Small intestine (tissue), 7 donors: Measurements from ENCODE around the gene H2AZ1. TPM values are rescaled to one million over a fixed set of nuclear protein-coding genes. Genes with fewer than 3 reads are reported as not detected.

Source experiments
- DNase-seq, 2 donors: peaks; one replicate each; pipeline versions ENCODE4 v3.0.0 to v3.0.0-alpha.2; 2013
- FAIRE-seq: peaks from 2 replicates; lab custom pipeline; 2012; peaks lifted over from hg19 to GRCh38; lab: Jason Lieb, UNC
- H3K27ac ChIP-seq, 3 donors: one replicate each; pipeline ENCODE4 v1.5.1; 2013; ENCODE audit warnings: low read length in 2 of 3, mild to moderate bottlenecking in 2 of 3, control low read depth in 1 of 3, inconsistent platforms in 1 of 3, low read depth in 1 of 3, moderate library complexity in 1 of 3
- H3K27me3 ChIP-seq, 3 donors: one replicate each; pipeline ENCODE4 v1.6.1; 2013; ENCODE audit warnings: low read length in 3 of 3, inconsistent platforms in 1 of 3; ENCODE audit not compliant: control insufficient read depth in 3 of 3, insufficient read depth in 3 of 3
- H3K36me3 ChIP-seq, 3 donors: one replicate each; pipeline ENCODE4 v1.6.1; 2013; ENCODE audit warnings: low read length in 3 of 3, inconsistent platforms in 1 of 3, low read depth in 1 of 3, mild to moderate bottlenecking in 1 of 3, moderate library complexity in 1 of 3; ENCODE audit not compliant: control insufficient read depth in 3 of 3, insufficient read depth in 2 of 3
- H3K4me1 ChIP-seq, 3 donors: one replicate each; pipeline ENCODE4 v1.6.1; 2013; ENCODE audit warnings: low read length in 2 of 3, inconsistent platforms in 1 of 3, low read depth in 1 of 3, mild to moderate bottlenecking in 1 of 3, moderate library complexity in 1 of 3; ENCODE audit not compliant: control insufficient read depth in 3 of 3, insufficient read depth in 2 of 3
- H3K4me3 ChIP-seq, 3 donors: one replicate each; pipeline ENCODE4 v1.5.1; 2013; ENCODE audit warnings: low read length in 3 of 3, control low read depth in 1 of 3, inconsistent platforms in 1 of 3, low read depth in 1 of 3, mild to moderate bottlenecking in 1 of 3, moderate library complexity in 1 of 3
- H3K9me3 ChIP-seq, 2 donors: one replicate each; pipeline ENCODE4 v1.6.1; 2013; ENCODE audit warnings: low read depth in 1 of 2, low read length in 1 of 2; ENCODE audit not compliant: control insufficient read depth in 2 of 2, insufficient read depth in 1 of 2
- WGBS, 3 donors: extraction: QIAGEN DNeasy Blood & Tissue Kit; methylation state at CpG; one replicate each; pipeline ENCODE4 v1.1.7; 2013; 5-methylcytosine and 5-hydroxymethylcytosine counted together
- polyA plus RNA-seq, 4 donors: library from polyadenylated mRNA; stranded (reverse) in 3 of 4; unstranded in 1 of 4; fragments of 200-250 nt in 3 of 4; fragments of 120-200 nt in 1 of 4; gene quantifications; one replicate each; pipeline versions ENCODE4 v1.2.1 to v1.2.3, GENCODE V29; 2013
- donor health status: healthy with polysubstance abuse.
- donor health status: control.
- donor health status: control.
- donor health status: Bipolar disorder and iron deficiency.
- donor health status: healthy.

Gene H2AZ1
- polyA plus RNA-seq, 4 donors: 167 to 627 (median 207) TPM

GRCh38 chr4:99950913-99951254 is 809 bp upstream of the H2AZ1 start:
- H3K36me3 ChIP-seq: no peaks in the 10 kb centered on the region
- peak overlapping the region; percentile 58 to 87 (median 66) for H3K4me3 ChIP-seq
- FAIRE-seq (no peak), DNase-seq (no peak)
- peaks cover 0 to 8% (median 0%) of the 10 kb centered on the region in 3 donors for H3K4me1 ChIP-seq
- no peaks in the 10 kb centered on the region for H3K27me3 ChIP-seq
- WGBS, 3 donors: 0 to 1% (median 1%) methylated on average over 8 of the region's 8 CpGs
- H3K27ac ChIP-seq: peak overlapping the region; percentile 86 to 95 (median 89)
- peaks cover 0 to under 1% of the 10 kb centered on the region in 2 donors for H3K9me3 ChIP-seq

GRCh38 chr4:99949034-99949998 is 759 bp downstream of the H2AZ1 start:
- H3K4me1 ChIP-seq: peaks cover 0 to 16% (median 9%) of the 10 kb centered on the region in 3 donors
- peak overlapping the region; percentile 76 to 94 (median 94) for H3K27ac ChIP-seq
- 0 to 1% (median 1%) methylated on average over 63 to 98 of the region's 98 CpGs for WGBS, 3 donors
- H3K36me3 ChIP-seq: no peaks in the 10 kb centered on the region
- peak; percentile 94 to 96 for DNase-seq
- no peak for FAIRE-seq
- H3K4me3 ChIP-seq: peak overlapping the region; percentile 79 to 97 (median 87)
- H3K27me3 ChIP-seq: no peaks in the 10 kb centered on the region
- H3K9me3 ChIP-seq: no peaks in the 10 kb centered on the region

GRCh38 chr4:99947608-99948007 is 2.5 kb downstream of the H2AZ1 start:
- Histone ChIP-seq H3K9me3 (no peaks in the 10 kb centered on the region), H3K27me3 (no peaks in the 10 kb centered on the region), H3K4me3 (peak overlapping the region in 1 of 3 donors; percentile 100), H3K4me1 (peaks cover 0 to 16% (median 9%) of the 10 kb centered on the region in 3 donors), H3K36me3 (no peaks in the 10 kb centered on the region), H3K27ac (peak overlapping the region; percentile 62 to 100 (median 97))
- WGBS, 3 donors: 66 to 74% (median 69%) methylated on average over 4 of the region's 4 CpGs
- peak; percentile 1 to 7 for DNase-seq
- FAIRE-seq: no peak

GRCh38 chr4:99947190-99947578 is 2.9 kb downstream of the H2AZ1 start:
- no peaks in the 10 kb centered on the region for H3K27me3 ChIP-seq
- no peaks in the 10 kb centered on the region for H3K9me3 ChIP-seq
- peak overlapping the region; percentile 97 to 100 (median 98) for H3K27ac ChIP-seq
- no peak for FAIRE-seq
- DNase-seq: no peak
- H3K4me3 ChIP-seq: peak overlapping the region in 2 of 3 donors; percentile 74 to 100
- peaks cover 0 to 16% (median 9%) of the 10 kb centered on the region in 3 donors for H3K4me1 ChIP-seq
- 8 to 16% (median 11%) methylated on average over 8 of the region's 8 CpGs for WGBS, 3 donors
- no peaks in the 10 kb centered on the region for H3K36me3 ChIP-seq

- peak within 1 kb of the TSS; percentile 74 to 100 (median 88) for H3K4me3 ChIP-seq
- no peaks in the 10 kb centered on the region for H3K27me3 ChIP-seq
- FAIRE-seq (no peak), DNase-seq (peak; percentile 83 to 93)
- no peaks in the 10 kb centered on the region for H3K36me3 ChIP-seq
- H3K27ac ChIP-seq: peak within 1 kb of the TSS; percentile 97 to 100 (median 98)
- peaks cover 0 to 16% (median 9%) of the 10 kb centered on the region in 3 donors for H3K4me1 ChIP-seq
- H3K9me3 ChIP-seq: no peaks in the 10 kb centered on the region
- whole genome bisulfite sequencing, 3 donors: 0 to 1% (median 0%) methylated on average over 66 to 87 of the region's 87 CpGs
Measured at GRCh38 chr4:99946356-99947189, 3.5 kb downstream of the H2AZ1 start, which contains the start of gene DNAJB14. DNAJB14 (minus strand) TSS chr4:99946618; CDS start chr4:99946571, 47 bp downstream.

- DNase-seq (peak; percentile 30 to 68), FAIRE-seq (no peak)
- WGBS, 3 donors: 0 to 2% (median 2%) methylated on average over 23 to 25 of the region's 25 CpGs
- Histone ChIP-seq H3K36me3 (no peaks in the 10 kb centered on the region), H3K27ac (peak overlapping the region; percentile 97 to 100 (median 98)), H3K9me3 (no peaks in the 10 kb centered on the region), H3K4me3 (peak overlapping the region; percentile 74 to 100 (median 88)), H3K4me1 (peaks cover 0 to 12% (median 9%) of the 10 kb centered on the region in 3 donors), H3K27me3 (no peaks in the 10 kb centered on the region)
Measured at GRCh38 chr4:99945718-99946355, 4.2 kb downstream of the H2AZ1 start.

- no peak for FAIRE-seq
- 71 to 95% (median 73%) methylated on average over 2 of the region's 2 CpGs for WGBS, 3 donors
- H3K27ac ChIP-seq: no peak overlapping the region
- no peaks in the 10 kb centered on the region for H3K27me3 ChIP-seq
- peaks cover 0 to 6% (median 0%) of the 10 kb centered on the region in 3 donors for H3K36me3 ChIP-seq
- no peaks in the 10 kb centered on the region for H3K9me3 ChIP-seq
- peaks cover 0 to 11% (median 9%) of the 10 kb centered on the region in 3 donors for H3K4me1 ChIP-seq
- DNase-seq: no peak
- H3K4me3 ChIP-seq: no peak overlapping the region
Measured at GRCh38 chr4:99943904-99944437, 6.1 kb downstream of the H2AZ1 start.
